Epithelial cell of proximal tubule (primary cell): ENCODE measurements around the gene DOCK8. TPM values are rescaled to one million over a fixed set of nuclear protein-coding genes. Genes with fewer than 3 reads are reported as not detected.

ENCODE experiments used
- DNase-seq: peaks from one replicate; pipeline ENCODE4 v3.0.0-alpha.2; 2011; ENCODE audit warnings: low read depth
- H3K4me3 ChIP-seq: 2 replicates; pipeline ENCODE4 v1.5.1; 2011; ENCODE audit warnings: low read depth, mild to moderate bottlenecking, low read length
- total RNA-seq: library from RNA; depleted of rRNA; stranded (reverse); fragments of >200 nt; gene quantifications from 2 replicates; pipeline ENCODE4 v1.2.3, GENCODE V29; 2015
- TF ChIP-seq, protein P1 (sequence below): conservative IDR thresholded peaks from 2 replicates; pipeline ENCODE4 v1.5.1; 2012; ENCODE audit warnings: low read depth, mild to moderate bottlenecking, low read length

DOCK8 gene
- total RNA-seq, 1 donor from 2014 or later, result 0.92 TPM

DNA sequence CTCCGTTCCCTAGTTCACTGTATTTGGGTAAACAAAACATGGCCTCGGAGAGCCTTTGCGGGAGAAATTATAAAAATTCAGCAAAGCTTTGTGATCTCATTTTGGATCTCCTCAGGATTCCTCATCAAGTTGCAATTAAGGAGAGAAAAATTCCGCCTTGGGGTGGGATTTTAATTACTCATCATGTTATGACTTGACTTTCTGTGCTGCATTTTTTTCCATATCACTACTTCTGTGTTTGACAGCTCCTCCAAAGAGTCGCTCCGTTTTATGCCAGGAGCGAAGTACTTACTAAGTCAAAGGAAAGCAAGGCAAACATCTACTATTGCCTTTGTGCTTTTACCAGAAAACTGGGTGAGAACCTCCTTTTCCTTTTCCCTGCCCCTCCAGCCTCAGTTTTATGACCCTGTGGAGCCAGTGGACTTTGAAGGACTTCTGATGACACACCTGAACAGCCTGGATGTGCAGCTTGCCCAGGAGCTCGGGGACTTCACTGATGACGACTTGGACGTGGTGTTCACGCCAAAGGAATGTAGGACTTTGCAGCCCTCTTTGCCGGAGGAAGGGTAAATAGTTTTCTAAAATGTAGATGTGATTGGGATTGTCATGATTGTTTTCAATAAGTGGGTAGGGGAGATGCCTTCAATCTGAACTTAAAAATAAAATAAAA lies 71.5 kb downstream of the DOCK8 start:
- TF ChIP-seq, protein P1, sequence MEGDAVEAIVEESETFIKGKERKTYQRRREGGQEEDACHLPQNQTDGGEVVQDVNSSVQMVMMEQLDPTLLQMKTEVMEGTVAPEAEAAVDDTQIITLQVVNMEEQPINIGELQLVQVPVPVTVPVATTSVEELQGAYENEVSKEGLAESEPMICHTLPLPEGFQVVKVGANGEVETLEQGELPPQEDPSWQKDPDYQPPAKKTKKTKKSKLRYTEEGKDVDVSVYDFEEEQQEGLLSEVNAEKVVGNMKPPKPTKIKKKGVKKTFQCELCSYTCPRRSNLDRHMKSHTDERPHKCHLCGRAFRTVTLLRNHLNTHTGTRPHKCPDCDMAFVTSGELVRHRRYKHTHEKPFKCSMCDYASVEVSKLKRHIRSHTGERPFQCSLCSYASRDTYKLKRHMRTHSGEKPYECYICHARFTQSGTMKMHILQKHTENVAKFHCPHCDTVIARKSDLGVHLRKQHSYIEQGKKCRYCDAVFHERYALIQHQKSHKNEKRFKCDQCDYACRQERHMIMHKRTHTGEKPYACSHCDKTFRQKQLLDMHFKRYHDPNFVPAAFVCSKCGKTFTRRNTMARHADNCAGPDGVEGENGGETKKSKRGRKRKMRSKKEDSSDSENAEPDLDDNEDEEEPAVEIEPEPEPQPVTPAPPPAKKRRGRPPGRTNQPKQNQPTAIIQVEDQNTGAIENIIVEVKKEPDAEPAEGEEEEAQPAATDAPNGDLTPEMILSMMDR, result no peak
- no peak for DNase-seq
- no peak overlapping the region for H3K4me3 ChIP-seq

DNA sequence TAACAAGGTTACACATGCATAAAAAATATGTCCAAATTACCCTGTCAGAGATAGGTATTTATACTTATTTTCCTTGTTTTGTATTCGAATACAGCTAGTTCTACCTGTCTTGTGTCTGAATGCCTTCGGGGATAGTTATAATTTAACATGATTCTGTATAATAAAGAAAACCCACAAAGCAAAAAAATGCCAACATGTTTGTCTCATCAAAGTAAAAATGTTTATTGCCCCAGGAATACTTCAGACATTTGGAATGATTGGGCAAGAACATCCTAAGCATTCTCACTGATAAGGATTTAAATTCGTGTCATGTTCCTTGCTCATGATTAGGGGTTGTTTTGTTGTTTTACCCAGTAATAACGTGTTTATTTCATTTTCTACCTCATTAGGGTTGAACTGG lies 74.5 kb downstream of the DOCK8 start:
- DNase-seq, result no peak
- no peak overlapping the region for H3K4me3 ChIP-seq
- TF ChIP-seq, protein P1, result no peak

DNA sequence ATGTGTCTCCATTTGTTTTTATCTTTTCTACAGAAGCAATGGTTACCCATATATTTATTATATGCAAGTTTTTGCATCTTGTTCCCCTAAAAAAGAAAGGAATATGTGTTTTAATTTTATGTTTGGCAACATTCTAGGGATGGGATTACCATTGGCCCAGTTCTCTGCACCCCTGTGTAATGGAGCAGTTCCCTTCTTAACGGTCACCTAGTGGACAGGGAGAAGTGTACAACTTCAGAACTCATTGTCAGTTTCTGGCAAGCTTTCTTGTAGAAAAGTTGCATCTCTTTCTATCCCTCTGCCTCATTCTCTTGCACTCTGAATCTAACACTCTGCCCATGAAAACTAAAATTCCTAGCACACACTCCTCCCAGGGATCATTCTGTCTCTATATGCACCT lies 78.2 kb downstream of the DOCK8 start:
- TF ChIP-seq, protein P1, result peak; percentile 39
- no peak for DNase-seq
- H3K4me3 ChIP-seq, result no peak overlapping the region

DNA sequence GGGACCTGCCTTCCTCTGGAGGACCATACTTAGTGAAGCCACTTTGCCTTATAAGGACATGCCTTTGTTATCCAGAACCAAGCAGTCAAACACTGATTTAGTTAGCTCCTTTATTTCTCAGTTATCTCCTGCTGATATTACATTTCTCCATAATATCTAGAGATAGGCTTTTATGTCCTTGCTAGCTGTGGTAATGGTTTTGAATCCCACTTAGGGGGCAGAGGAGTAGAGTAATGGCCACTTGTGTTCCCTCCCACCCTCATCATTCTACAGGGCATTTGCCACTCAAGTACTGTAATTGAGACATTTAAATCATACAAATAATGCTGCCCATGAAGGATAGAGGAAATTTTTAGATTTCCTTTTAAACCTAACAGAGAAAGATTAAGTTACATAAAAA lies 80.9 kb downstream of the DOCK8 start:
- no peak for DNase-seq
- TF ChIP-seq, protein P1, result no peak
- no peak overlapping the region for H3K4me3 ChIP-seq

DNA sequence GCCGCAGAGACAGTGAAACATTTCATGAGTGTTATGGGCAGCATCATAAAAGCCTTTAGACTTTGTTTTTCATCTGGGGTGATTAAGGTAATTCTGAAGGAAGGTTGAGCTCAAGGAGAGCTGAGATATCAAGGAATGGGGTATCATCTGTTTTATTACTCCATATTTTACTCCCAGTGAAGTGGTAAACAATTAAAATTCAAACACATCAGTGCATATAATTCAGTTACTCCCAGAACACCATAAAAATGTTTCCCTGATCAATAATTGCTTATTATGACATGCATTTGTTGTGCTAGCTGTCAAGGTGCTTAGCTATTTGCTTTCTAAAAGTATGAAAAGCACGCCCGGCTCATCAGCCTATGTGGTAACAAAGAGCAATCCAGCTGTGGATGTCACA lies 81.7 kb downstream of the DOCK8 start:
- TF ChIP-seq, protein P1, result no peak

DNA sequence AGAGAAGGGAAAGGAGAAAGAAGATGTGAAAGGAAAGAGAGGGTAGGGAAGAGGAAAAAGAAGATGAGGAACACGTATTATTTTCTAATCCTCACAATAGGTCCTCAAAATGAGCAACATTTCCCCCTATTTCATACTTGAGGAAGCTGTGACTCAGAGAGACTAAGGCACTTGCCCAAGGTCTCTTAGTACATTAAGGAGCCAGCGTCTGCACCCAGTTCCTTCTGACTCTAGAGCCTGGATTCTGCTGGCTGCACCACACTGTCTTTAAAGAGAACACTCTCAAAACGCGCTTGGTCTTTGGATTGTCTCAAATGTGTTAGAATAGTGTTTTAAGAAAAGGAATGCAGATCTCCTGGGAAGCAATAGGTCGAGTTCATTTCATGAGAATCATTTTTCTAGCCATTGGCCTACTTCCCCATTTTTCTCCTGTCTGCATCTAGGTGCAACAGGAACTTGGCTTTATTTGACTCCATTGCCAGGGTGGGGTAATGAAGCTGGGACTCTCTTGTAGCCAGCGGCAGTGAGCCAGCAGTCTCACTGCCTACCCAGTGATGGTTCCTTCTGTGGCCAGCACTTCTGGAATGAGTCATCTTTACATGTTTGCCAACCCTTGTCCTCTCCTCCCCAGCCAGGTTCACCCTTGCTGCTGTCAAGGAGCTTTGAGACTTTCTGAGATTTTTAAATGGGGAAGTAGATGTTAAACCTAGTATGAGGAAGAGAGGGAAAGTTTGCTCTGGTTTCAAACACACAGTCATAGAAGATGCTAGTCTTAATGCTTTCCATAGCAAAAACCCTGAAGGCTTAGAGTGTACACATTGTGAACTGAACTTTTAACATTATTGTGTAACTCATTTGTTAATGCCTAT lies 82.7 kb downstream of the DOCK8 start:
- no peak for DNase-seq
- TF ChIP-seq, protein P1, result no peak

More for the DNA sequence above, 81.7 kb downstream of the DOCK8 start:
- no peak for DNase-seq
- H3K4me3 ChIP-seq, result no peak overlapping the region

More for the DNA sequence above, 82.7 kb downstream of the DOCK8 start:
- H3K4me3 ChIP-seq, result no peak overlapping the region
